ENCODE measurements around the gene SH2D4B. TPM values are rescaled to one million over a fixed set of nuclear protein-coding genes. Genes with fewer than 3 reads are reported as not detected.

Gene SH2D4B
- total and polyA plus RNA-seq, 7 donors: 0.06 to 0.33 TPM; not detected in 5

DNA sequence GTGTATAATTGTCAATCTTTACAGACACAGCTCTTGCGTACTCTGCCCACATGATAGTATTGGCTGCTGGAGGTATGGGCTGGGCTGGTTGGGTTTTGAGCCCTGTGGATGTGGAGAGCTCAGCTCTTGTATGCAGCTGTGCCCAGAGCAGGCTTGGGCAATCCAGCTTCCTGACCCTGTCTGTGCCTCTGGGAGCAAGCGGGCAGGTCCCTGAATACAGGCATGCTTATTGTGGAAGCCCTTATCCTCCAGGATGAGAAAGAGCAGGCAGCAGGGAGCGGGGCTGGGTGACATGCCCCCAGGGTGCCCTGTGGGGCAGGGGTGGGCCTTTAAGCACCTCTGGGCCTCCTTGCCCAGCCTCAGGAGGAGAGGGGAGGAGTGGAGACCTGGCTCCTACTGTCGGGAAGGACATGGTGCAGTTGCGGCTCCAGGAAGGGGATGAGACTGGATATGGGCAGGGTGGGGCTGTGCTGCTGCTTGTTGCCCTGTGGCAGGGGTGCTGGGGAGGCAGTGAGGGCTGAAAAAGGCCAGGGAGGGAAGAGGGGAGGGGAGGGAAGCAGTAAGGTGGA, 32.7 kb upstream of the SH2D4B start:
- Histone ChIP-seq H3K9me3 (no peaks in the 10 kb centered on the region), H3K27ac (peak overlapping the region; percentile 50 to 71 (median 58)), H3K27me3 (no peaks in the 10 kb centered on the region), H3K4me1 (peaks cover 0 to 46% (median 39%) of the 10 kb centered on the region in 4 donors), H3K36me3 (peaks cover 3 to 19% (median 7%) of the 10 kb centered on the region in 4 donors), H3K4me3 (no peak overlapping the region)
- no peak for DNase-seq
- no peak for TF ChIP-seq POLR2A (IDR thresholded peaks at IDR 0.05)
- TF ChIP-seq POLR2AphosphoS5 (IDR thresholded peaks at IDR 0.05): no peak
- TF ChIP-seq CTCF (IDR thresholded peaks at IDR 0.05): no peak
- TF ChIP-seq EP300 (IDR thresholded peaks at IDR 0.05): no peak
- 61 to 78% methylated on average over 5 of the region's 5 CpGs for WGBS, 2 donors
- intact Hi-C loops (cut with DNase I): loop anchor here (1.0 to 2.0 kb wide), 2 partner anchors 61 to 122 kb away; no protein-coding TSS in a partner anchor

DNA sequence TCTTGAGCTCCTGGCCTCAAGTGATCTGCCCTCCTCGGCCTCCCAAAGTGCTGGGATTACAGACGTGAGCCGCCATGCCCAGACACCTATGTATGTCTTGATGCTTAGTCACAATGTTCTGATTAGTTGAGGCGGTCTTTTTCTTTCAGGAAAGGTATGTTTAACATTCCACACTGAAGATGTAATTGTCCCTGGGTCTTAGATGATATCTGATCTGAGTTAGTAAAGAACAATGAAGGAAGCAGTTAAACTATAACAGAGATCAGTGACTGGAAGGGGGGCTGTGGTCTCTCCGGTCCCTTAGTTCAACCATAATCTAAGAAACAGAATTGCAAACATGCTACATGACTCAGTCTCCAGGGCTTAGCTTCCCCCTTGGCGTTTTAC, 31.5 kb upstream of the SH2D4B start:
- Histone ChIP-seq H3K4me3 (no peak overlapping the region), H3K36me3 (peaks cover 3 to 30% (median 9%) of the 10 kb centered on the region in 4 donors), H3K9me3 (no peaks in the 10 kb centered on the region), H3K27me3 (no peaks in the 10 kb centered on the region), H3K4me1 (peaks cover 0 to 44% (median 31%) of the 10 kb centered on the region in 4 donors), H3K27ac (peak overlapping the region in 2 of 4 donors; percentile 50 to 71)
- TF ChIP-seq POLR2AphosphoS5 (IDR thresholded peaks at IDR 0.05) (no peak), CTCF (IDR thresholded peaks at IDR 0.05) (no peak), POLR2A (IDR thresholded peaks at IDR 0.05) (no peak), EP300 (IDR thresholded peaks at IDR 0.05) (no peak)
- 86 to 87% methylated on average over 6 of the region's 6 CpGs for WGBS, 2 donors
- intact Hi-C loops (cut with DNase I): no loop called here
- DNase-seq: no peak

DNA sequence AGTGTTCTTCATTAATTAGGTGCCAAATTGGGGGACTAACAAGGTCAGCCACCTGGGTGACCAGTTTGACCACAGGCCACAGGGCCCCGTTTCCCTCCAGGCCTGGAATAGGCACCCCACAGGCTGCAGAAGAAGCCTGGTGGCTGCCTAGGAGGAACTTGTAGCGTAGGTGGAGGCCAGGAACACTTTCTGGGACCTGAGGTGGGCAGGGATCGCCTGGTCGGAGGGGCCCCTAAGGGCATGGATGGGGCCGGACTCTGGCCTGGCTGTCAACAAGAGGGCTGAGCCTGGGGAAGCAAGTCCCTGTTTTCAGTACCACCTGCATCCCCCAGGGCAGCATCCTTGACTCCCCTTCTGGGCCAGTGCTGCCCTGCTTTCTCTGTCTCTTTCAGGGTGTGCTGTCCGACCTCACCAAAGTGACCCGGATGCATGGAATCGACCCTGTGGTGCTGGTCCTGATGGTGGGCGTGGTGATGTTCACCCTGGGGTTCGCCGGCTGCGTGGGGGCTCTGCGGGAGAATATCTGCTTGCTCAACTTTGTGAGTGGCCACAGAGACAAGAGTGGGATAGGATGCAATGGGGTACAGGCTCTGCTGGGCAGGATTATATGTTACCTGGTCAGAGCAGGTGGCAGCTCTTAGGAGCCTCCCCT, 30.7 kb upstream of the SH2D4B start:
- no peak overlapping the region for H3K4me3 ChIP-seq
- H3K4me1 ChIP-seq: peaks cover 0 to 37% (median 23%) of the 10 kb centered on the region in 4 donors
- WGBS, 2 donors: 90 to 94% methylated on average over 13 of the region's 13 CpGs
- H3K36me3 ChIP-seq: peaks cover 3 to 36% (median 12%) of the 10 kb centered on the region in 4 donors
- peak; percentile 55 for DNase-seq
- H3K27me3 ChIP-seq: no peaks in the 10 kb centered on the region
- peak overlapping the region in 1 of 4 donors; percentile 21 for H3K27ac ChIP-seq
- TF ChIP-seq EP300 (IDR thresholded peaks at IDR 0.05): no peak
- TF ChIP-seq CTCF (IDR thresholded peaks at IDR 0.05): no peak
- no peak for TF ChIP-seq POLR2AphosphoS5 (IDR thresholded peaks at IDR 0.05)
- TF ChIP-seq POLR2A (IDR thresholded peaks at IDR 0.05): no peak
- intact Hi-C loops (cut with DNase I): no loop called here
- no peaks in the 10 kb centered on the region for H3K9me3 ChIP-seq

- TF ChIP-seq CTCF (IDR thresholded peaks at IDR 0.05) (no peak), EP300 (IDR thresholded peaks at IDR 0.05) (no peak), POLR2AphosphoS5 (IDR thresholded peaks at IDR 0.05) (no peak), POLR2A (IDR thresholded peaks at IDR 0.05) (no peak)
- peak overlapping the region in 2 of 4 donors; percentile 2 to 55 for H3K27ac ChIP-seq
- 93 to 94% methylated on average over 8 of the region's 8 CpGs for WGBS, 2 donors
- H3K36me3 ChIP-seq: peaks cover 6 to 57% (median 28%) of the 10 kb centered on the region in 4 donors
- no peaks in the 10 kb centered on the region for H3K27me3 ChIP-seq
- intact Hi-C loops (cut with DNase I): no loop called here
- no peaks in the 10 kb centered on the region for H3K9me3 ChIP-seq
- no peak for DNase-seq
- no peak overlapping the region for H3K4me3 ChIP-seq
- peaks cover 0 to 25% (median 16%) of the 10 kb centered on the region in 4 donors for H3K4me1 ChIP-seq
These were observed 28.6 kb upstream of the SH2D4B start for GRCh38 chr10:80509108-80509402.

All from sigmoid colon (tissue), 7 donors.